ENCODE results near the gene OR6X1. TPM values are rescaled to one million over a fixed set of nuclear protein-coding genes. Genes with fewer than 3 reads are reported as not detected.
A peak's percentile ranks its signal among the peaks of the same experiment; 100 is the strongest.
"Not testable (repeated sequence)": the region's sequence is repeated elsewhere in the genome, so short reads cannot be mapped to it uniquely, and the experiment has no call there.

The OR6X1 gene
- total RNA-seq, 1 donor from 2014 or later: not detected

DNA sequence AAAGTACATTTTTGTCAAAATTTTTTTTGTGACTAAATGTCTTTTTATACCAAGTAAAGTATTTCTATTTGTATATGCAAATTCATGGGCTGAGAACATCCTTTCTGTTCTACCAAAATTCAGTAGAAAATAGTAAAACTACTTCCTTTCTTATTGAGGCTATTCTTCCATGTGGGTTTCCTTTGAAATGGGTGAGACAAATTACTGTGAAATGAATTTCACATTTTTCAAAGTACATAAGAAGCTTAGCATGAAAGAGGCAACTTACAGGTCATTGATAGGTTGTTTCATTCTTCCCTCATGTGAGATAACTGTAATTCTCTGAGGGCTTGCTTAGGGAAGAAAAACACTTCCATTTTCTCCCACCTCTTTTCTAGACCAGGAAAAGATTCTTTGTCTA is 1.0 kb upstream of the OR6X1 start:
- no peak for DNase-seq (ENCODE audit: extremely low read depth, low read depth, low spot score)

DNA sequence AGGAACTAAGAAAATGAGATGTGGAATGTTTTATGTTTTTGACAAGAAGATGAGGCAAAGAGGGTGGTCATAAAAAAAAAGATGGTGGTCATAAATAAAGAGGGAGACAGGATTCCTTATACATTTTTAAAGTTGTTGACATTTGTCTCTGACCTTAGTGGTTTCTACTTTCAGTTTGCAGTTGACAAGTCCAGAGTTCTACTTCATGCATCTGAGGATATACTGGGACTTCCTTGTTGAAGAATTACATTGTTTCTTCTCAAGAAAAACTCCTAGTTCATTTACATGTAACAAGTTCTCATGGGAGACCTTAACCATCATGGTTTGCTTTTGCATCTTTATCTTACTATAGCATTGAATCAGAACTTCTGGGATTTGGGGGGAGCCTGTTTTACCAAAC is 1.2 kb downstream of the OR6X1 start:
- DNase-seq (ENCODE audit: extremely low read depth, low read depth, low spot score): no peak

GRCh38 chr11:123751781-123752180 is 2.5 kb downstream of the OR6X1 start:
- DNase-seq (ENCODE audit: extremely low read depth, low read depth, low spot score): no peak

GRCh38 chr11:123748349-123748748 is 6.0 kb downstream of the OR6X1 start:
- DNase-seq (ENCODE audit: extremely low read depth, low read depth, low spot score): not testable (repeated sequence)

- no peak for DNase-seq (ENCODE audit: extremely low read depth, low read depth, low spot score)
Measured at GRCh38 chr11:123745764-123746451, 8.4 kb downstream of the OR6X1 start.

- no peak for DNase-seq (ENCODE audit: extremely low read depth, low read depth, low spot score)
Measured at GRCh38 chr11:123742724-123743120, 11.6 kb downstream of the OR6X1 start.

DNA sequence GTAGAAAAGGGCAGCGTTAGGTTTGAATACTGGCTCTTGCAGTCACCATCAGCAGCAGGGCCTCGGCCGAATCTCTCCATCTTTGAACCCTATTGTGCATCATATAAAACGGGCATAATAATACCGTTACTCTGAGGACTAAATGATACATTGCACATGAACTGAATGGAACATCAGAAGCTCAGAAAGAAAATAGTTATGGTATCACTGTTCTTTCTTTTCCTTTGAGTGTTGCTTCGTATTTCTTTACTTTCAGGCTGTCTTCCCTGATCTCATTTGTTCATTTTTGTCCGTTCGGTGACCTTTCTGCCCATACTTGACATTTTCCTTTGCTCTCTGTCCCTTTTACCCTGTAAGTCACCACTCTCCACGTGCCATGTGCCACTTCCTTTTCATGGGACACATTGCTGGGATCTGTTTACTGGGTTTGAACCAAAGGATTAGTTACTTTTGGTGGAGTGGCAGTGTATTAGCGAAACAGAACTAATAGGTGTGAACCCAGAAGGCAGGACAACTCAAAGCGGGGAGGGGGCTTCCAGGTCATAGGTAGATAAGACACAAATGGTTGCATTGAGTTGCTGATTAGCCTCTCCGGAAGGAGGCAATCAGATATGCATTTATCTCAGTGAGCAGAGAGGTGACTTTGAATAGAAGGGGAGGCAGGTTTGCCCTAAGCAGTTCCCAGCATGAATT is 12.1 kb downstream of the OR6X1 start:
- no peak for DNase-seq (ENCODE audit: extremely low read depth, low read depth, low spot score)

- peak; percentile 42 for DNase-seq (ENCODE audit: extremely low read depth, low read depth, low spot score)
Measured at GRCh38 chr11:123741159-123742030, 12.9 kb downstream of the OR6X1 start, which contains the start of gene ZNF202. Gene ZNF202, minus strand, starts transcription at chr11:123741660. Its CDS starts 10,772 bp downstream, at chr11:123730888.

- DNase-seq (ENCODE audit: extremely low read depth, low read depth, low spot score): no peak
Measured at GRCh38 chr11:123740787-123741158, 13.5 kb downstream of the OR6X1 start.

GRCh38 chr11:123738374-123738773 is 15.9 kb downstream of the OR6X1 start:
- DNase-seq (ENCODE audit: extremely low read depth, low read depth, low spot score): no peak

GRCh38 chr11:123736769-123737168 is 17.5 kb downstream of the OR6X1 start:
- DNase-seq (ENCODE audit: extremely low read depth, low read depth, low spot score): no peak

GRCh38 chr11:123729602-123730001 is 24.7 kb downstream of the OR6X1 start:
- DNase-seq (ENCODE audit: extremely low read depth, low read depth, low spot score): no peak

DNA sequence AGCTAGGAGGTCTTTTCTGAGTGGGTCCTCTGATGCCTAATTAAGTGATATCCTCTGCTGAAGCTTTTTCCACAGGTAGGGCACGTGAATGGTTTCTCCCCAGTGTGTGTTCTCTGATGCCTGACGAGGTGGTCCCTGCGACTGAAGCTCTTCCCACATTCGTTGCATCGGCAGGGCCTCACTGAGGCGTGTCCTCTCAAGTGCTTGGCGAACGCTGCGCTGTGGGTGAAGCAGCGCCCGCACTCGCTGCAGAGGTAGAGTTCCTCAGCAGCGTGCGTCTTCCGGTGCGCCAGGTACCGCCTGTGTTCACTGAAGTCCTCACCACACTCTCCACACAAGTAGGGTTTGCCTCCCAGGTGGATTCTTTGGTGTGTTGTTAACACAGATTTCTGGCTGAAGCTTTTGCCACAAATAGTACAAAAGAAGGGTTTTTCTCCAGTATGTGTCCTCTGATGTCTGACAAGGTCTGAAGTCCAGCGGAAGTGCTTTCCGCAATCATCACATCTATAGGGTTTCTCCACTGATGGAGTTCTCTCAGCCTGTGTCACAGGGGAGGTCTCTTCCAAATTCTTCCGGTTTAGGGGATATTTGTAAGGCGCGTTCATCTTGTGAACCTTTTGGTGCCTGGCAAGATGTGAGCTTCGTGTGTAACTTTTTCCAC is 28.2 kb downstream of the OR6X1 start:
- DNase-seq (ENCODE audit: extremely low read depth, low read depth, low spot score): no peak

GRCh38 chr11:123719452-123719851 is 34.9 kb downstream of the OR6X1 start:
- no peak for DNase-seq (ENCODE audit: extremely low read depth, low read depth, low spot score)

- DNase-seq (ENCODE audit: extremely low read depth, low read depth, low spot score): no peak
Measured at GRCh38 chr11:123718469-123718868, 35.8 kb downstream of the OR6X1 start.

GRCh38 chr11:123718063-123718462 is 36.3 kb downstream of the OR6X1 start:
- no peak for DNase-seq (ENCODE audit: extremely low read depth, low read depth, low spot score)

GRCh38 chr11:123712627-123713026 is 41.7 kb downstream of the OR6X1 start:
- DNase-seq (ENCODE audit: extremely low read depth, low read depth, low spot score): not testable (repeated sequence)

DNA sequence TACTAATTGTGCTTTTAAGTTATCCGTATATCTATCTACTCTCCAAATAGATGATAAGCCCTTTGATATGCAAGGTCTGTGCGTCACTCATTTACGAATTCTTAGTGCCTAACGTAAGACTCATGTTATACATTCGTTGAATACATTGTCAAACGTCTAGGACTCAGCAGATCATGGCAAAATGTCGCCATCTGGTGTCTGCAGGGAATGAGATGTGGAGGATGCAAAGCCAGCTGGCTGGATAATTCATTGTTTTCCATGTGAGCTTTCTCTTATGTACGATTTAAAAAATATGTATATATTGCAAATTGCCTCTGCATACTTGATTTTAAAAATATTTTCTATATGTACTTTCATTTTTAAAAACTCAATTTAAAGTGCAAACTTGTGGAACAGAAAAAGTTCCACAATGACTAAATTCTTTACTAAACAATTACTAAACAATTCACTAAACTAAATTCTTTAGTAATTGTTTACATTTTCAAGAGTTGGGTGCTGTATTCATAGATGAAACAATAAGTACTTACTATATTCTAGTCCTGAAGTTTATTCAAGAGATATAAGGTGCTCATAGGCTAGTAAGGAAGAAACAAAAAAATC is 46.6 kb downstream of the OR6X1 start:
- peak; percentile 50 for DNase-seq (ENCODE audit: extremely low read depth, low read depth, low spot score)

DNA sequence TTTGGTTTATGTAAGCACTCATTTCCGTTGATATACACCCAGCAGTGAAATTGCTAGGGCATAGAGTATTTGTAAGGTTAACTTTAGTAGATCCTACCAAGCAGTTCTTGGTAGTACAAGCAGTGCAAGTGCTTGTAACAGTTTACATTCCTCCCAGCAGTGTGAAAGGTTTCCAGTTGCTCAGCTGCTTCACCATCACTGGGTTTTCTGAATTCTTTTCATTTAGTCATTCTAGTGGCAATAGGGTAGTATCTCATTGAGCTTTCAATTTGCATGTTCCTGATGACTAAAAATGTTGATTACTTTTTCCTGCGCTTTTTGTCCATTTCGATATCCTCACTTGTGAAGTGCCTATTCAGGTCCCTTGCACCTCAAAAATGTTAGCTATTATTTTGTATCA is 47.1 kb downstream of the OR6X1 start:
- no peak for DNase-seq (ENCODE audit: extremely low read depth, low read depth, low spot score)

DNA sequence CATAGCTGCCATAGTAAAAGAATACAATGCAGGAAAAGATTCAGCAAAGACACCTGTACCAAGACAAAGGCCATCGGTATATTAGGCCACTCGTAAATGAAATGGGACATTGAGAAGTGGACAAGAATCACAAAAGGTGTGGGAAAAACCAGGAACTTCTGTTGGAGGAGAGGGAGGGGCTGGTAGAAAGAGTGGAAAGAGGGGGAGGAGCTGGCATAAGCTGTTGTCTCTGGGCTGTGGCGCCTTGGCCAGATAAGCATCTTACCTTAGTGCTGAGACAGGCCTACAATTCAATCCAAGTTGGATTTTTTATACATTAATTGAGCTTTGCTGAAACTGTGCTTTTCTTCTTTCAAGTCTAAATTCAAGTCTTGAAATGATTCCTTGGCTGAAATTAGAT is 50.0 kb downstream of the OR6X1 start:
- DNase-seq (ENCODE audit: extremely low read depth, low read depth, low spot score): no peak
